OCI-M2 (cell line): ENCODE results near the gene FES.
A peak's percentile ranks its signal among the peaks of the same experiment; 100 is the strongest.
"Not testable (repeated sequence)": the region's sequence is repeated elsewhere in the genome, so short reads cannot be mapped to it uniquely, and the experiment has no call there.

ENCODE experiments used
- DNase-seq: peaks from one replicate; lab custom pipeline; 2025; ENCODE audit not compliant: unreplicated experiment; lab: John Stamatoyannopoulos, UW

Gene FES

GRCh38 chr15:90883976-90884718 lies at the start of gene FES:
Gene FES, plus strand, starts transcription at chr15:90884504. Its CDS starts 542 bp downstream, at chr15:90885046.
- no peak for DNase-seq

- DNase-seq: no peak
These were observed 49.7 kb upstream of the FES start for GRCh38 chr15:90834626-90835025.

- DNase-seq: no peak
These were observed 47.9 kb upstream of the FES start for GRCh38 chr15:90836296-90836871.

- DNase-seq: no peak
These were observed 47.2 kb upstream of the FES start for GRCh38 chr15:90837094-90837493.

GRCh38 chr15:90838139-90838538 lies 46.2 kb upstream of the FES start:
- DNase-seq: no peak

GRCh38 chr15:90838544-90838943 lies 45.8 kb upstream of the FES start:
- no peak for DNase-seq

GRCh38 chr15:90839187-90840071 lies 44.9 kb upstream of the FES start:
- DNase-seq: no peak

- no peak for DNase-seq
These were observed 44.0 kb upstream of the FES start for GRCh38 chr15:90840157-90840855.

GRCh38 chr15:90840954-90841353 lies 43.4 kb upstream of the FES start:
- peak; percentile 75 for DNase-seq

GRCh38 chr15:90844696-90845095 lies 39.6 kb upstream of the FES start:
- no peak for DNase-seq

GRCh38 chr15:90845201-90845949 lies 38.9 kb upstream of the FES start:
- no peak for DNase-seq

GRCh38 chr15:90849424-90849823 lies 34.9 kb upstream of the FES start:
- not testable (repeated sequence) for DNase-seq

- DNase-seq: no peak
These were observed 33.2 kb upstream of the FES start for GRCh38 chr15:90851114-90851513.

GRCh38 chr15:90851940-90852339 lies 32.4 kb upstream of the FES start:
- no peak for DNase-seq

- DNase-seq: no peak
These were observed 29.2 kb upstream of the FES start for GRCh38 chr15:90855139-90855538.

- no peak for DNase-seq
These were observed 27.0 kb upstream of the FES start for GRCh38 chr15:90857337-90857736.

- no peak for DNase-seq
These were observed 26.3 kb upstream of the FES start for GRCh38 chr15:90857883-90858443.

GRCh38 chr15:90859234-90860131 lies 24.8 kb upstream of the FES start:
- no peak for DNase-seq

- no peak for DNase-seq
These were observed 23.9 kb upstream of the FES start for GRCh38 chr15:90860450-90860849.
